Stimulated activated CD8-positive, alpha-beta memory T cell treated with anti-CD3 and anti-CD28 coated beads, Interleukin-15, amount 100 ng/mL, for 1 hour (primary cell): ENCODE data around the gene SKP1.

Source experiments
- DNase-seq: peaks from one replicate; pipeline ENCODE4 v3.0.0-alpha.2; 2020; ENCODE audit warnings: low read depth

Gene SKP1

DNA sequence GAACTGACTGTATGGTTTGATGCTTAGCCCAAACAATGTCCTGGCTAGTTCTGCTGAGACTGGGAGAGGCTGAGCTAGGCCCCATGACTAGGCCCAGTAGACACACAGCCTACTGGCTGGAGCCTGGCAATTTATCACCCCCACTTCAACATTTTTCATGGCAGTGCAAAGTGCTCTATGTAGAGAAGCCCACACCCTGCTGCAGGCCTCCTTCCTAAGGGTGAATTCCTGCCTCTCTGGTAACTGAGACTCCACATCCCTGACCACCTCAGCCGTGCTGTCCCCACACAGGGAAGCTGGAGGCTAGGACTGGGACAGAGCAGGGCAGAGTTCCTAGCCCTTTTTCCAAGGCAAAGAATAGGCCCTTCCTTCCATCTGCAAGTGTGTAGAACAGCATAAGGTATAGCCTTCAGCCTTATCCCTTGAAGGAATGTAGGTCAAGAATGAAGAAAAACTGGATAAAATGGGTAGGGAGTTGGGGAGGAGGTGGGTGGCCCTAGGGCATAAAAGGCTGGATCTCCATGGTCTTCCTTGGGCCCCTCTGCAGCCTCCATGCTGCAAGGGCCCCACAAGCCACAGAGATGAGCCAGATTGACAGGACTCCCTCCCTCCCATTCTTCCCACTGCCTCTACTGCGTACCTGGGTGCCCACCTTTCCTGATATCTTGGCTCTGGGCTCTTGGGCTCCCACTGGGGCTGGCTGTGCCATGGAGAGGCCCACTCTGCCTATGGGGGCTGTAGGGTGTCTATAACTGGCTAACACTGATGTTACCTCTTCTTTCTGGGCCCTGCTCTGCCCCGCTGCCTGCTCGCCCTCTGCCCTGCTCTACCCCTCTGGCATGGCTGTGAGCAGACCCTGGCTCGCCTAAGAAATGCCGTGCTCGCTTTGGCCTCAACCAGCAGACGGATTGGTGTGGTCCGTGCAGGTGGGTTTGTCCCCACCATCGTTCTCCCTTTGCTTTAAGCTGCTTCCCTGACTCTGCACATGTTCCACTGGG lies 32.5 kb downstream of the SKP1 start:
- DNase-seq = no peak

DNA sequence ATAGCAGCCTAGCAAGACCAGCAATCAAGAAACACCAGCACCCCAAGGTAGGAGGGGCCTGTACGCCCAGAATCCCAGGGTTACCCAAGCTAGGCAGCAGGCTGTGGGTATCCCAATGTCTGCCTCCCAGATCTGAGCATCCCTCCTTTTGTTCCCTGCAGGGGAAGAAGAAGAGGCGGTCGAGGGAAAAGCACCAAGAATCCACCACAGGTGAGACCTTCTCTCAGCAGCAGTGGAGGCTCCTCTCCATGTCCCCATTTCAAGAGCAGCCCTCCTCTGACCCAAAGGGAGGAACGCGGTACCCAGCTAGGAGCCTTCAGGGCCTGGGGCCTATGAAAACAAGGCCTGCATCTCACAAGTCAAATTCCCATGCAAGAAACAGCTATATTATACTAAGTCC lies 33.3 kb downstream of the SKP1 start:
- no peak for DNase-seq

DNA sequence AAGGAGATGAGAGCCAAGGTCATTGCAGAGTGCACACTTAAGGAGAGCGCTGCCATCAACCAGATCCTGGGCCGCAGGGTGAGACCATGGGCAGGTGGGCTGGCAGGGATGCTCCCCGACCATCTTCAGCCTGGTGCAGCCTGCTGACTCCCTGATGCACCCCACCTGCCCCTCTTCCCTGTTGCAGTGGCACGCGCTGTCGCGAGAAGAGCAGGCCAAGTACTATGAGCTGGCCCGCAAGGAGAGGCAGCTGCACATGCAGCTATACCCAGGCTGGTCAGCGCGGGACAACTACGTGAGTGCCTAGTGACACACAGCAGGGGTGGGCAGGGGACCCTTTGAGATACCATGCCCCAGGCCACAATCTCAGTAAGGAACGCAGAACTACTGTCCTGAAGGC lies 33.9 kb downstream of the SKP1 start:
- no peak for DNase-seq

DNA sequence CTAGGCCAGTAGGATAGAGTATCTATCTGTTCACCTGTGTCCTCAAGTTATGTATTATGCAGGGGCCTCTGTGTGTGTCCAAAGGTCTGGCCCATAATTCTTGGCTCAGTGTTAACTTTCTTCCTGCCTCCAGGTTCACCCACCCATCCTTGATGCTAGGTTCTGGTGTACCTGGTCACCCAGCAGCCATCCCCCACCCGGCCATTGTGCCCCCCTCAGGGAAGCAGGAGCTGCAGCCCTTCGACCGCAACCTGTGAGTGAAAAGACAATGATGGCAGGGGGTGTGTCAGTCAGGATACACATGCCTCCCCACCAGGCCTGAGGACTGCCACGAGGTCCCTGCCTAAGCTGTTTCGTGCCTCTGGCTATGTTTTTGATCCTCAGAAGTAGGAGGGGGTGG lies 34.7 kb downstream of the SKP1 start:
- DNase-seq = no peak

DNA sequence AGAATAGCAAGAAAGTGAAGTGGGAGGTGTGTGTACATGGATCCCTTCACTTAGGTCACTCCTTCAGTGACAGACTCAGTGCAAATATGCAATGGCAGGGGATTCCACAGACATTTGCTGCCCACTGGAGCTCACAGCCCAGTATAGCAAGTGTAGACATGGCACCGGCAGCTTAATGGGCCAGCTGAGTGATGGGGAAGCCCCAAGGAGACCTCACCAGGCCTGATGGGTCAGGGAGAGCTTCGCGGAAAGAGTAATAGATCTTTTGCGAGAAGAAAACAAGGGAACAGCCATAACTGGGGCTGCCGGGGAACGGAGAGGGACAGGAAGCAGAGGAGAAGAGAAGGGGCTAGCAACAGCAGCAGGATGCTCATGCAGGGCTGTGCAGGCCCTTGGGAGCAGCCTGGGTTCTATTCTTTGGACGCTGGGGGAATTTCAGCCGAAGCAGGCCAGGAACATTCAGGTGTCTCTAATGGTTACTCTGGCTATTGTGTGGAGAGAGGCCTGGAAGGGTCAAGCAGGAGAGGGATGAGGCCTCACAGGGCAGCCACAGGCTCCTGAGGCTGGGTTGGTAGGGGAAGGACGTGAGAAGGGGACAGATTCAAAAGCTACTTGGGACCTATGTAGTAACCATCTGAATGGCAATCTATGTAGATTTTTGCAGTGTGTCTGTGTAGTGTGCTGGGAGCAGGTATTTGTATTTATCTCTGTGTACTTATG lies 35.3 kb downstream of the SKP1 start:
- DNase-seq = no peak

DNA sequence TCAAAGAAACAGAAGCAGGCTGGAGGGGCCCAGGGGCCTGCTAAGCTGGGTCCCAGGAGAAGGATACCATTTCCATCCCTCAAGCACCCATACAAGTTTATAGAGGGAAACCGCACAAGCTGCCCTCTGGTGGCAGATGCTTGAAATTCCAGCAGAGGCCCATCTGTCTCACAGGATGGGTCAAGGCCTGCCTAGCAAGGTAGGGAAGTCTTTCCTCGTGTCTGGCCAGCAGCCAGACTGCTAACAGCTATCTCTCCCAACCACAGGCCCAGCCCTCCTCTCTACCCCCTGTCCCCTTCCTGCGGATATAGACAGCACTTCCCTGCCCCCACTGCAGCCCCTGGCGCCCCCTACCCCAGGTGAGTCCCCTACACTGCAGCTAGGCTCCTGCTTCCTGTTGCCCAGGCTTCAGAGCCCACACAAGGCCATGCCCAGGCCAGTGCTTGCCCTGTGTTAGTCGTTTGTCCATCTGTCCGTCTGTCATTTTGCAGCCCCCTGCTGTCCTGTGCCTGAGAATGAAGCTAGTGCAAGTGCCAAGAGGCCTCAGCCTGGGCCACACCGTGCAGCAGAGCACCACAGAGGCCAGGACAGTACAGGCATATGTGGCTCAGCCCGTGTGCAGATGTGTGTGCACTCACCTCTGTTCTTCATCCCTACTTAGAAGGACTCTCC lies 36.1 kb downstream of the SKP1 start:
- DNase-seq = peak; percentile 40

DNA sequence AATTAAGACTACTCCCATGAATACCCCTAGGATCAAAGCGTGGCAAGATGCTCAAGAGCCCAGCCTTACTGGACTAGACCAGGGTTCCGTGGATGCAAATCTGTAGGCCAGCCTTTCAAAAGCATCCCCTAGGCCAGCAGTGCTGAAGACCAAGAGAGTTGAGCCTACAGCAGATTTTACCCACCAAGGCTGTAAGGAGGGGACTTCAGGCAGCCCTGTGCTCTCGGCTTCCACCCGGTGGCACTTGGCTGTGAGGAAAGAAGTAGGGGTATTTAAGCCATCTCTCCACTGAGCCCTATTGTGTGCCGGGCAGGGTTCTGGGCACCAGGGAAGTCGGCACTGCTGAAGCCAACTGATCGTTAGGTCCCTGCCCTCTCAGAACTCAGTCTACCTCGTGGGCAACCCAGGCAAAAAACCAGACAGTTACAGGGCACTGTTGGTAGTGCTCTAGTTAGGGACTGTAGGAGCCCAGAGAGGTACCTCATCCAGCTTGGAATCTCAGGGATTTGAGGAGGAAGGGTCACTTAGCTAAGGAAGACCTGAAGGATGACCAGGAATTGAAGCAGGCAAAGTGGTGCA lies 36.8 kb downstream of the SKP1 start:
- no peak for DNase-seq

DNA sequence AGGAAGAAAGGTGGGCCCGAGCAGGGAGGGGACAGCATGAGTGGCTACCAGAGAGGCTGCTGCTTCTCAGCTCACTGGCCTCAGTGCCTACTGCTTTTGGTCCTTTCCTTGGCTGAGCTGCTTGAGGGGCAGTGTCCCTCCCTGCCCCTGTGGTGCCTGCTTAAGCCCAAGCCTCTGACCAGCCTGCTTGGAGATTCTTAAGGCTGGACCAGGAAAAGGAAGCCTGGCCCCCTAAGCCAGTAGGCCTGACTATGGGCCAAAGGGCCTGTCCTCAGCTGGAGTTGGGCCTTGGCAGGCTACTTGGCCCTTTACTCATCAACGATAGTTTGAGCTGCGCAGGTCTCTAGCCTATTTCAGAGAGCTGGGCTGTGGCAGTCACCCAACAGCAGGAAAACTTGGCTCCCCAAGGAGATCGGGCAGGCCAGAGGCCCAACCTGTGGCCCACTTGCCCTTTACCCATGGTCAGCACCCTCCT lies 37.3 kb downstream of the SKP1 start:
- no peak for DNase-seq

DNA sequence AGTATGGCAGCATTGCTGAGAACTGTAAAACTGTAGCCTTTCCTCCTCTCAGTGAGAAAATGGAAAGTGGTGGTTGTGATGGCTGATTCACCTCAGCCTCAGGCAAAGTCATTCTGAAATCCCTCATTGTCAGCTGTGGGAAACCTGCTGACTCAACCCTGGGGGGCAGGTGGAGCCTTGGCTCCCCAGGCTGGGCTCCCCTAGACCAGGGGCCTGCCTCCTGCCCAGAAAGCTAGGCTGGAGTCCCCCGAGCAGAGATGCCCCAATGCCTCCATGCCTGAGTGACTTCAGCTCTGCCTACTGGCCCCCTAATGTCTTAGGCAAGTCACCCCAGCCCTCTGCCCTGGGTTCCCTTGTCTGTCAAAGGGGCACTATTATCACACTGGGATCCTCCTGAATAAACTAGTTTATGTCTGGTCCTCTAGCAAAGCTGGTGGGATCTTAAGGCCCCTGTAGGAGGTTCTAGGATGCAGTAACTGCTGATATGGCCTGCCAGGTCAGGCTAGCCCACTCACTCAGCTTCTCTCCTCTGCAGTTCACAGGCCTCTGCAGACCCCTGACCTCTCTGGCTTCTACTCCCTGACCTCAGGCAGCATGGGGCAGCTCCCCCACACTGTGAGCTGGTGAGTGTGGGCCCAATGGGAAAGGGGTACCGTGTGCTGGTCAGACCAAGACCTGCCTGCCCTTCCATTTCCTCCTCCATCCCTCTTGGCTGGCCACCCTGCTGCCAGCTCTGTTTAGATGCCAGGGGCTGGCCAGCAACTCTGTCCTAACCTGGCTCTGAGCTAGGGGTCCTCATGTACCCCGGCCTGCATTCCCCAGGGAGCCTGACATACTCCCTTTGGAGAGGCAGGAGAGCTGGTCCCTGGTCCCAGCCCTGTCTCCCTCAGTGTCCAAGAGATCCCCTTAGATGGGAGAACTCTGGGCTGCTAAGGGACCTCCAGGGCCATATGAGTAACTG lies 38.1 kb downstream of the SKP1 start:
- DNase-seq = no peak

DNA sequence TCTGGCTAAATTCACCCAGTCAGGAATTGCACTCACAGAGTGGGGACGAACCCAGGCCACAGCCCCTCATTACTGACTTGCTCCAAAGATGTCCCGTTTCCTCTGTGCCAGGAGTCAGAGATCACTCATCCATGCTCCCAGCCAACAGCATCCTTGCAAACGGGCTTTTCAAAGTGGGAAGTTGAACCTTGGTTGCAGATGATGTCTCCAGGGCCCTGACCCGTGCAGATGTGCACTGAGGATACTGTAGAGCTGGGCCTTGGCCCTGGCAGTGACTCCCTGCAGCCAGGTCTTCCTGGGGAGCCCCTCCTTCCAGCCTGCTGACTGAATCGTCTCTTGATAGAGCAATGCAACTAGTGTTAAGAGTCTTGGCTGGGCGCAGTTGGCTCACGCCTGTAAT lies 40.0 kb downstream of the SKP1 start:
- DNase-seq = no peak

DNA sequence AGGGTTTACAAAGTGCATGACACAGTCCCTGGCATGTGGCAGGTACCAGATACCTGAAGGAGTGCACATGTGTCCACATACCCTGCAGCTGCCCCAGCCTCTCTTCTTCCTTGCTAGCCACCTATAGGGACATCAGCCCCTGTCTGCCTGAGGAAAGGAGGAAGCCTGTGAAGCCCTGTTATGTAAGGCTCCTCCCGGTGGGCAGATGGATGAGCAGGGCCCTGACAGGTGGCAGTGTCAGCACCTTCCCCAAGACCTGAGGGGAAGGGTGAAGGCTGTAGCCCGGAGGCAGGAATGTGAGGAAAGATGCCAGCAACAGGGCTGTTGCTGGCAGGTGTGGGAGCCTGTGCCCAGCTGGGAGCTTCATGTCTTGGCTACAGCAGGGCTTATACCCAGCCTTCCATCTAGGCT lies 40.5 kb downstream of the SKP1 start:
- no peak for DNase-seq

DNA sequence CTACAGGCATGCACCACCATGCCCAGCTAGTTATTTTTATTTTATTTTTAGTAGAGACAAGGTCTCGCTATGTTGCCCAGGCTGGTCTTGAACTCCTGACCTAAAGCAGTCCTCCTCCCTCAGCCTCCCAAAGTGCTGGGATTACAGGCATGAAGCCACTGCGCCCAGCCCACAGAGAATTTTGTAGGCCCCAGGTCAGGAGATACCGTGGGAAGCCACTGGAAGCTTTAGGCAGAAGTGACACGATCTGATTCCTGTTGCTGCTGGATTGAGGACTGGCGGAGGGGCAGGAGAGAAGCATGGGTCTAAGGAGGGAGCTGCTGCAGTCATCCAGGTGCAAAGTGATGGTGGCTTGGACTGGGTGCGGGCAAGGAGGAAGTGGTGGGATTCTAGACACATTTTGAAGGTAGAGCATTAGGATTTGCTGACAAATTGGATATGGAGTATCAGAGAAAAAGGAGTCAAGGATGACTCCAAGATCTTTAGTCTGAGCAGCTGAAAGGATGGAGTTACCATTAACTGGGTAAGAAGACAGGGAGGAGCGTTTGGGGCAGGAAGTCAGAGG lies 41.6 kb downstream of the SKP1 start:
- no peak for DNase-seq

DNA sequence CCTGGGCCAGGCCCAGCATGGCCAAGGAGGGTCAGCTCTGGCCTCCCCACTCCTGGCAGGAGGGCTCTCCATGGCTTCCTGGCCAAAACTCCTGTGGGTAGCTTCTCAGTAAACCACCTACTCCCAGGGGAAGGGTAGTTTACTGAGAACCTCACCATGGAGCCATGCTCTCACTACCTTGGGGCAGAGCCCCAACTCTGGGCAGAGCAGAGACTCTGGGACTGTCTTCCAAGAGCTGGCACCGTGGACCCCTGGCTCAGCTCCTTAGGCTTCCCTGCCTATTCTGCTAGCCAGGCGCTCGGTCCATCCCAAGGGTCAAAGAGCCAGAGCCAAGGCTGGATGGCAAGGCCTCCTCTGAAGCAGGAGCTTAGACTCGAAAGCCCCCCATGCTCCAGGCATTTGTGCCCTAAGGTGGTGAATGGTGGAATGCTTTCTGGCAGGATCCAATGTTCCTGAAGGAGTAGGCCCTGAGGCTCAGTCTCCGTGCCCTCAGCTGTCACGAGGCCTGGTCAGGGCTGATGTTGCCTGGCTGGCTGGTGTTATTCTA lies 42.7 kb downstream of the SKP1 start:
- DNase-seq = no peak

DNA sequence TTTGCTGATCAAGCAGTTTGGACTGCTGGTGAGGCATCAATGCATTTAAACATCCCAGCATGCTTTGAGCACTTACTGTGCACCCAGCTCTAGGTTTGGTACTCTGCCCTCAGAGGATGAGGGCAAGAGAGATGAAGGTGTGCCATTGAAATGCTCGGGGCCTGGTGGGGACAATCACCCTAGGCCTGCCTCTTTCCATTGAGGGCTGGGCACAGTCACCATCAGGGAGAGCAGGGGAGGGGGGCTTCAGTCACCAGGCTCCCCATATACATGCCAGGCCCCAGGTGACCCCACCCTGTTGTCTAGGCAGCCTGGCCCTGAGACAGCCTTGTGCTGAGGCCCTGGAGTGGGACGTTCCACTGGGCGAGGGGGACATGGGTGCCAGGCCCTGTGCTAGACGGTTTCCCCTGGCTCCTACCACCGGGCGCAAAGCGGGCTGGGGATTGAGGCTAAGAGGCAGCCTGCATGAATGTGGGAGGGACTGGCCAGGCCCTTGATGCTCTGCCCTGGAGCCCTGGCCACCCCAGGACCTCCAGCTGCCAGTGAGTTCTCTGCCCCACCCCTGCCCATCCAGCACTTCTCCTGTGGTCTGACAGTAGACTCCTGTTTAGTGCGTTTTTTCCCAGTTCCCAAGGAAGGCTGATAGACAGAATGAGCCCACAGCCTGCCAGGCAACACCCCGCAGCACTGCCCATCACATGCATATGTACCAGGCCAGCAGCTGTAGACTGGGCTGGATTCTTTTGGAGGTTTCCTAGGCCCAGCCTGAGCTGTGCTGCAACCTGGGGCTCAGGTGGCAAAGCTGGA lies 43.4 kb downstream of the SKP1 start:
- DNase-seq = no peak

DNA sequence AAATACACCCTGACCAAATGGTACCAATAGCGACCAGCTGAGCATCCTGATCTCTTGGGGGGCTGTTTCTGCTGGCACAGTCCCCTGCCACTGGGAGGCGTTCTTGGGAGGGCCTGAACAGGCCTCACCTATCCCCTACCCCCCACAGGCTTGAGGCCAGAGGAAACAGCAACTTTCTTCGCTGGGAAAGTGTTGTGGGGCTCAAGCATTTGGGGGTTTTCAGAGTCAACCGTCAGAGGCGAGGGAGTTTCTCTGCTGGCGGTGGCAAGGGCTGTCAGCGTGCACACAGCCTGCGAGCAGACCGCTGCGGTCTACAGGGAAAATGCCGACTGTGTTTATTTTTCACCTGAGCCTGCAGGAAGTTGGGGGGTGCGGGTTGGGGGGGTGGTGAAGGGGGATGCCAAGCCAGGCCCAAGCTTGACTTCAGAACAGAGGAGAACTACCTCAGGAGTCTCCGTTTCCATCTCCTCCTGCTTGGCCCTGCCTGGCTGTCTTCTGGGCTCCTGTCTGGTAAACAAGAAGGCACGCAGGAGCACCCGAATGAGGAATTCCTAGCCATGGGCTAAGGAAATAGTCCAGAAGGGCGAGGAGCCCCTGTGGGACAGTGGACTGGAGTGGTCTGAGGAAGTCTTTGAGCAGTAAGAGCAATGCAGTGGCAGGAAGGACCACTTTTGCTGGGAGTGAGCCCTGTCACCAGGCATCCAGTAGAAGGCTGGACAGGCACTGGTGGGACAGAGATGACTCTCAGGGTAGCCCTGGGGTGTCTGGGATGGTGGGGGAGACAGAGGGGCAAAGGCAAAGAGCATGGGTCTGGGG lies 44.2 kb downstream of the SKP1 start:
- peak; percentile 59 for DNase-seq

DNA sequence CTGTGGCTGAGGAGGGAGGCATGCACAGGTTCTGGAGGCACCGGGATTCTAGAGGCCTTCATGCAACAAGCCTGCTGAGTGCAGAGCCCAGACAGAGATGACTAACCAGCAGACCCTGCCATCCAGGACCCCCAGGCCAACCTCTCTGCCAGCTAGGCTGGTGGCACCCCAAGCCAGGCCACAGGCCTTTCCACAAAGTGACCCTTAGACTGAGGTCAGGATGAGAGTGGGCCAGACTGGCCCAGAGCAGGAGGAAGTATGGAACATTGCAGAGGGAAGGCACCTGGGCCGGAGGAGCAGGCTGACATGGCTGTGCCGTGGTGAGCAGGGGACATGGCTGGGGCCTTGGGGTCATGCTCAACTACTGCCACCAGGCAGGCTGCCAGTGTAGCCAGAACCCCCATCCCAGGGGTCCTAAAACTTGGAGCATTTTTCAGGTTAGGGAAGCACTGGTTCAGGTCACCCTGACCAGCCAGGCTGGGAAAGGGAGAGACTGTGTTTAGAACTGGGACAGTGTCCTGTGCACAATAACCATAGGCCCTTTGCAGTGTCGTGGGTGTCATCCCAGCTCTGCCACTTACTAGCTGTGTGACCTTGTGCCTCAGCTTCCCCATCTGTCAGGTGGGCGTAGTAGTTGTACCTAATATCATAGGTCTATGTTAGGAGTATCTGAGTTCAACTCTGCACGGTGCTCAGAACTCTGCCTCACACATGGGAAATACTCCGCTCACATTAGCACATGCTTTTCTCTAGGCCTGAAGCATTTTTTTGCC lies 45.0 kb downstream of the SKP1 start:
- DNase-seq = no peak

DNA sequence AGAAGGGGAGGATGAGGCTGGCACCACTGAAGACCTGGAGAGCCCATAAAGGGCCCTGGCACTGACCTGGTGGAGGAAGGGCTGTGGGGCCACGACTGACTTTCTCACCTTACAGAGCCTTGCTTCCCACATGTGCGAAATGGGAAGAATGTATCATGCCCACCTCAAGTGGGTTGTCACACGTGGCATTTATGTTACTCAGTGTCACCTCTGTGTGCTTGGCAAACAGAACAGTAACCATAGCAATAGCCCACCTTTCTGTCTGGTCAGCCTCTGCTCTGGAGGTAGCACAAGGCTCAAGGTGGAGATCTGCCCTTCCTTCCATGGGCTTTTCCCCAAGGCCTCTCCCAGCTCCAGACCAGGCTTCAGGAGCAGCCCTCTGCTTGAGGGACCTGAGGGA lies 45.6 kb downstream of the SKP1 start:
- DNase-seq = no peak
